Adipose tissue (tissue), 3 donors: ENCODE measurements around the gene CLOCK. TPM values are rescaled to one million over a fixed set of nuclear protein-coding genes. Genes with fewer than 3 reads are reported as not detected.

Experiments used
- H3K27ac ChIP-seq: one replicate; pipeline ENCODE4 v1.5.1; 2013; ENCODE audit warnings: low read depth, low read length
- WGBS, 3 donors: extraction: QIAGEN DNeasy Blood & Tissue Kit; methylation state at CpG; one replicate each; pipeline ENCODE4 v1.1.7; 2013; 5-methylcytosine and 5-hydroxymethylcytosine counted together
- polyA plus RNA-seq, 3 donors: library from polyadenylated mRNA; stranded (reverse); fragments of 200-250 nt; gene quantifications; one replicate each; pipeline ENCODE4 v1.2.3, GENCODE V29; 2013
- donor health status: healthy with polysubstance abuse.
- donor health status: Bipolar disorder and iron deficiency.
- donor health status: healthy.

The CLOCK gene
- polyA plus RNA-seq, 3 donors, result 2.9 to 10.1 (median 8.2) TPM

GRCh38 chr4:55545641-55546505 is 836 bp downstream of the CLOCK start:
- 0 to 1% (median 0%) methylated on average over 72 to 86 of the region's 87 CpGs for WGBS, 3 donors
- peak overlapping the region; percentile 85 for H3K27ac ChIP-seq

- H3K27ac ChIP-seq, result no peak overlapping the region
- WGBS, 3 donors, result 1 to 3% (median 2%) methylated on average over 6 of the region's 6 CpGs
Observed at GRCh38 chr4:55545151-55545550, 1.6 kb downstream of the CLOCK start.

GRCh38 chr4:55543858-55544257 is 2.9 kb downstream of the CLOCK start:
- H3K27ac ChIP-seq, result no peak overlapping the region

GRCh38 chr4:55540271-55540670 is 6.4 kb downstream of the CLOCK start:
- no peak overlapping the region for H3K27ac ChIP-seq
- WGBS, 3 donors, result 97 to 98% (median 98%) methylated on average over 3 of the region's 3 CpGs

- 67 to 98% (median 90%) methylated on average over 2 of the region's 2 CpGs for WGBS, 3 donors
- no peak overlapping the region for H3K27ac ChIP-seq
Observed at GRCh38 chr4:55539658-55540057, 7.1 kb downstream of the CLOCK start.

- H3K27ac ChIP-seq, result no peak overlapping the region
Observed at GRCh38 chr4:55538531-55538930, 8.2 kb downstream of the CLOCK start.

GRCh38 chr4:55534306-55534705 is 12.4 kb downstream of the CLOCK start:
- no peak overlapping the region for H3K27ac ChIP-seq

GRCh38 chr4:55530691-55531090 is 16.0 kb downstream of the CLOCK start:
- 73 to 98% (median 81%) methylated on average over 4 of the region's 4 CpGs for WGBS, 3 donors
- H3K27ac ChIP-seq, result no peak overlapping the region

GRCh38 chr4:55530167-55530566 is 16.5 kb downstream of the CLOCK start:
- WGBS, 3 donors, result 71 to 96% (median 95%) methylated on average over 4 of the region's 4 CpGs
- H3K27ac ChIP-seq, result no peak overlapping the region

GRCh38 chr4:55528491-55528890 is 18.2 kb downstream of the CLOCK start:
- 90 to 93% (median 92%) methylated on average over 3 of the region's 3 CpGs for WGBS, 3 donors
- H3K27ac ChIP-seq, result no peak overlapping the region

- H3K27ac ChIP-seq, result no peak overlapping the region
- 79 to 94% (median 90%) methylated on average over 4 of the region's 4 CpGs for WGBS, 3 donors
Observed at GRCh38 chr4:55524844-55525571, 21.7 kb downstream of the CLOCK start.

- no peak overlapping the region for H3K27ac ChIP-seq
Observed at GRCh38 chr4:55518442-55518841, 28.3 kb downstream of the CLOCK start.

GRCh38 chr4:55517526-55518229 is 29.0 kb downstream of the CLOCK start:
- no peak overlapping the region for H3K27ac ChIP-seq
- WGBS, 3 donors, result 93 to 96% (median 93%) methylated on average over 2 of the region's 2 CpGs

GRCh38 chr4:55512922-55513571 is 33.7 kb downstream of the CLOCK start:
- H3K27ac ChIP-seq, result no peak overlapping the region
- WGBS, 3 donors, result 95 to 100% (median 98%) methylated on average over 1 of the region's 1 CpG

- 97 to 100% (median 99%) methylated on average over 1 of the region's 1 CpG for WGBS, 3 donors
Observed at GRCh38 chr4:55512077-55512476, 34.6 kb downstream of the CLOCK start.

GRCh38 chr4:55510685-55511084 is 36.0 kb downstream of the CLOCK start:
- no peak overlapping the region for H3K27ac ChIP-seq

More at GRCh38 chr4:55512077-55512476, 34.6 kb downstream of the CLOCK start:
- no peak overlapping the region for H3K27ac ChIP-seq

GRCh38 chr4:55509266-55509665 is 37.4 kb downstream of the CLOCK start:
- 74 to 79% (median 78%) methylated on average over 3 of the region's 3 CpGs for WGBS, 3 donors
- H3K27ac ChIP-seq, result no peak overlapping the region

- H3K27ac ChIP-seq, result no peak overlapping the region
- WGBS, 3 donors, result 78 to 94% (median 92%) methylated on average over 1 of the region's 1 CpG
Observed at GRCh38 chr4:55507612-55508011, 39.1 kb downstream of the CLOCK start.

- WGBS, 3 donors, result 90 to 100% (median 91%) methylated on average over 2 of the region's 2 CpGs
Observed at GRCh38 chr4:55503169-55503568, 43.5 kb downstream of the CLOCK start.

More at GRCh38 chr4:55503169-55503568, 43.5 kb downstream of the CLOCK start:
- no peak overlapping the region for H3K27ac ChIP-seq
